CD8-positive, alpha-beta memory T cell (primary cell): ENCODE results near the gene KCNS1. TPM values are rescaled to one million over a fixed set of nuclear protein-coding genes. Genes with fewer than 3 reads are reported as not detected.
A peak's percentile ranks its signal among the peaks of the same experiment; 100 is the strongest.

Source experiments
- CTCF ChIA-PET: fragments of 350-600 bp; sonication (Branson Sonifier 250); formaldehyde crosslinking; loops from one replicate; lab custom pipeline; 2021; ENCODE audit warnings: antibody characterized with exemption; lab: Charles Lee
- POLR2A ChIA-PET: fragments of 350-600 bp; sonication (Branson Sonifier 250); formaldehyde crosslinking; loops from one replicate; lab custom pipeline; 2021; ENCODE audit warnings: antibody characterized with exemption; lab: Charles Lee
- DNase-seq, 5 donors: peaks; one replicate each; pipeline versions ENCODE4 v3.0.0 to v3.0.0-alpha.2; 2020 to 2022; ENCODE audit warnings: mixed read lengths in 1 of 5
- H3K27ac ChIP-seq: one replicate; pipeline ENCODE4 v1.7.0; 2013; ENCODE audit warnings: low read depth, mild to moderate bottlenecking, low read length, moderate library complexity
- H3K27me3 ChIP-seq: 2 replicates; pipeline ENCODE4 v1.7.0; 2013; ENCODE audit warnings: low read length, mild to moderate bottlenecking; ENCODE audit not compliant: insufficient read depth, poor library complexity, severe bottlenecking
- H3K36me3 ChIP-seq: 2 replicates; pipeline ENCODE4 v1.7.0; 2013; ENCODE audit warnings: mild to moderate bottlenecking, low read length, moderate library complexity; ENCODE audit not compliant: insufficient read depth
- H3K4me1 ChIP-seq: 2 replicates; pipeline ENCODE4 v1.7.0; 2013; ENCODE audit warnings: mild to moderate bottlenecking, low read length, moderate library complexity; ENCODE audit not compliant: insufficient read depth
- H3K4me3 ChIP-seq: 2 replicates; pipeline ENCODE4 v1.7.0; 2013; ENCODE audit warnings: mild to moderate bottlenecking, low read length
- H3K9me3 ChIP-seq: 2 replicates; pipeline ENCODE4 v1.7.0; 2013; ENCODE audit warnings: mild to moderate bottlenecking, low read length
- H3K27ac Mint-ChIP-seq, 8 donors: one replicate each; pipeline ENCODE4 v1.8.0; 2020 to 2021; ENCODE audit warnings: mixed read lengths in 8 of 8, mild to moderate bottlenecking in 6 of 8, inconsistent platforms in 3 of 8, moderate library complexity in 3 of 8
- H3K27me3 Mint-ChIP-seq, 2 donors: one replicate each; pipeline ENCODE4 v1.8.0; 2020 to 2021; ENCODE audit warnings: mixed read lengths in 2 of 2, mild to moderate bottlenecking in 1 of 2, moderate library complexity in 1 of 2
- H3K36me3 Mint-ChIP-seq, 3 donors: one replicate each; pipeline ENCODE4 v1.8.0; 2020 to 2021; ENCODE audit warnings: mixed read lengths in 3 of 3, inconsistent platforms in 1 of 3, mild to moderate bottlenecking in 1 of 3
- H3K4me1 Mint-ChIP-seq, 3 donors: one replicate each; pipeline ENCODE4 v1.8.0; 2020 to 2021; ENCODE audit warnings: mixed read lengths in 3 of 3, inconsistent platforms in 1 of 3, mild to moderate bottlenecking in 1 of 3
- H3K4me3 Mint-ChIP-seq, 7 donors: one replicate each; pipeline ENCODE4 v1.8.0; 2020 to 2021; ENCODE audit warnings: mixed read lengths in 7 of 7, mild to moderate bottlenecking in 6 of 7, moderate library complexity in 4 of 7, inconsistent platforms in 2 of 7
- H3K9me3 Mint-ChIP-seq, 5 donors: one replicate each; pipeline ENCODE4 v1.8.0; 2020 to 2022; ENCODE audit warnings: mixed read lengths in 5 of 5, mild to moderate bottlenecking in 3 of 5, moderate library complexity in 2 of 5, inconsistent platforms in 1 of 5
- polyA plus RNA-seq: library from polyadenylated mRNA; unstranded; fragments of 300-500 nt; fragmentation: Illumina TruSeq; gene quantifications from one replicate; pipeline ENCODE4 v1.2.3, GENCODE V29; 2021
- total RNA-seq, 2 experiments: library from RNA; stranded (reverse); gene quantifications; one replicate each; pipeline ENCODE4 v1.2.3, GENCODE V29; 2021

Gene KCNS1
- total and polyA plus RNA-seq, 3 experiments from 2014 or later: 0.16 to 0.28 TPM; not detected in 1

- H3K4me3 Mint-ChIP-seq: no peak overlapping the region
- H3K9me3 Mint-ChIP-seq: peaks cover 0 to 3% (median 0%) of the 10 kb centered on the region in 5 donors
- peaks cover 0 to 2% of the 10 kb centered on the region in 2 donors for H3K27me3 Mint-ChIP-seq
- no peaks in the 10 kb centered on the region for H3K27me3 ChIP-seq
- no peaks in the 10 kb centered on the region for H3K9me3 ChIP-seq
- H3K27ac Mint-ChIP-seq: peak overlapping the region in 3 of 8 donors; percentile 10 to 31 (median 15)
- H3K4me1 Mint-ChIP-seq: peaks cover 8 to 14% (median 14%) of the 10 kb centered on the region in 3 donors
- ChIA-PET CTCF (interaction anchor here (1.6 to 2.1 kb wide), 2 partner anchors 8 to 44 kb away, joined by 4 to 7 read pairs; no protein-coding TSS in a partner anchor), POLR2A (no interaction called here)
- H3K36me3 ChIP-seq: no peaks in the 10 kb centered on the region
- H3K4me3 ChIP-seq: no peak overlapping the region
- DNase-seq: no peak
- H3K27ac ChIP-seq: no peak overlapping the region
- peaks cover 8 to 72% (median 17%) of the 10 kb centered on the region in 3 donors for H3K36me3 Mint-ChIP-seq
- no peaks in the 10 kb centered on the region for H3K4me1 ChIP-seq
Observed at GRCh38 chr20:45087814-45088213, 13.1 kb downstream of the KCNS1 start.

DNA sequence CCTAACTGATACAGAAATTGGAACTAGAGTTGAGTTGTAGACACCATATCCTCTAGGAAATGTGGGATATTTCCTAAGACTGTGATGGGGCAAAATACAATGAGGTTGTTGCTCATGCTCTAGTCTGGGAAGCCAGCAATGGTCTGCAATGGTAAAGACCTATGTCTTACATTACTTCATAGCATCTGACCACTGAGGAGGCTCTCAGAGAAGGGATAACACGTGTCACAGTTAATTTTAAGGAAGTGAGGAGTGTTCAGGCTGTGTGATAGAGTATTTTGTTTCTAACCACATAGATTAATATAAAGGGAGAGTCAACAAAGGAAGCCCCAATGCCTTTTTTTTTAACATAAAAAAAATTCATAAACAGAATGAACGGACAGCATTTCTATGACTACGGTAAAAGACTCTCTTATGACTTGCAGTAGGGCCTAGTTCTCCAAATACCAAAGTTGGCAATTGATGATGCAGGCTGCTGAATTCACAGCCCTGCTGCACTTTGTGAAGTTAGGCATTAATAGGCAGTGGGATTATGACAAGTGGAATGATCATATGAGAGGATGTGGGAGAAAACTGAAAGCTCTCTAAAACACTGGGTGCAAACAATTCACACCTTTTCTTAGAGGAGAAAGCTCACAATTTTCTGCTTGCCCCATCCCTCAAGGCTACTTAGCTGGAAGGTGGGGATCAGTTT, 13.7 kb downstream of the KCNS1 start:
- ChIA-PET POLR2A (interaction anchor here (0.5 kb wide), 1 partner anchor 92 kb away, joined by 7 read pairs; no protein-coding TSS in a partner anchor), CTCF (interaction anchor here (1.0 to 2.1 kb wide), 3 partner anchors 9 to 43 kb away, joined by 3 to 7 read pairs (median 4); no protein-coding TSS in a partner anchor)
- H3K9me3 ChIP-seq: no peaks in the 10 kb centered on the region
- Mint-ChIP-seq H3K4me3 (no peak overlapping the region), H3K36me3 (peaks cover 14 to 77% (median 22%) of the 10 kb centered on the region in 3 donors), H3K4me1 (peaks cover 8 to 16% (median 14%) of the 10 kb centered on the region in 3 donors), H3K27me3 (peaks cover 0 to 2% of the 10 kb centered on the region in 2 donors), H3K9me3 (peaks cover 0 to 4% (median 0%) of the 10 kb centered on the region in 5 donors), H3K27ac (peak overlapping the region in 5 of 8 donors; percentile 10 to 83 (median 31))
- H3K27ac ChIP-seq: no peak overlapping the region
- no peak overlapping the region for H3K4me3 ChIP-seq
- DNase-seq: no peak
- H3K4me1 ChIP-seq: no peaks in the 10 kb centered on the region
- no peaks in the 10 kb centered on the region for H3K27me3 ChIP-seq
- no peaks in the 10 kb centered on the region for H3K36me3 ChIP-seq

GRCh38 chr20:45085867-45086266, 15.1 kb downstream of the KCNS1 start:
- Histone ChIP-seq H3K9me3 (no peaks in the 10 kb centered on the region), H3K27me3 (no peaks in the 10 kb centered on the region), H3K4me1 (no peaks in the 10 kb centered on the region), H3K27ac (no peak overlapping the region), H3K36me3 (peaks cover 7% of the 10 kb centered on the region), H3K4me3 (no peak overlapping the region)
- Mint-ChIP-seq H3K4me1 (peaks cover 8 to 16% (median 14%) of the 10 kb centered on the region in 3 donors), H3K27me3 (peaks cover 0 to 2% of the 10 kb centered on the region in 2 donors), H3K9me3 (peaks cover 5 to 11% (median 6%) of the 10 kb centered on the region in 5 donors), H3K27ac (peak overlapping the region in 7 of 8 donors; percentile 11 to 78 (median 35)), H3K36me3 (peaks cover 25 to 80% (median 29%) of the 10 kb centered on the region in 3 donors), H3K4me3 (no peak overlapping the region)
- CTCF ChIA-PET: interaction anchor here (0.8 to 2.1 kb wide), 3 partner anchors 8 to 42 kb away, joined by 3 to 7 read pairs (median 4); no protein-coding TSS in a partner anchor
- DNase-seq: no peak
- POLR2A ChIA-PET: no interaction called here

GRCh38 chr20:45085289-45085688, 15.6 kb downstream of the KCNS1 start:
- Histone ChIP-seq H3K9me3 (no peaks in the 10 kb centered on the region), H3K4me1 (no peaks in the 10 kb centered on the region), H3K27me3 (no peaks in the 10 kb centered on the region), H3K27ac (no peak overlapping the region), H3K4me3 (no peak overlapping the region), H3K36me3 (peaks cover 13% of the 10 kb centered on the region)
- ChIA-PET CTCF (no interaction called here), POLR2A (no interaction called here)
- H3K9me3 Mint-ChIP-seq: peaks cover 5 to 11% (median 6%) of the 10 kb centered on the region in 5 donors
- H3K27ac Mint-ChIP-seq: peak overlapping the region; percentile 12 to 89 (median 44)
- peaks cover 30 to 82% (median 32%) of the 10 kb centered on the region in 3 donors for H3K36me3 Mint-ChIP-seq
- DNase-seq: no peak
- H3K4me3 Mint-ChIP-seq: no peak overlapping the region
- peaks cover 0 to 2% of the 10 kb centered on the region in 2 donors for H3K27me3 Mint-ChIP-seq
- H3K4me1 Mint-ChIP-seq: peaks cover 8 to 16% (median 14%) of the 10 kb centered on the region in 3 donors

DNA sequence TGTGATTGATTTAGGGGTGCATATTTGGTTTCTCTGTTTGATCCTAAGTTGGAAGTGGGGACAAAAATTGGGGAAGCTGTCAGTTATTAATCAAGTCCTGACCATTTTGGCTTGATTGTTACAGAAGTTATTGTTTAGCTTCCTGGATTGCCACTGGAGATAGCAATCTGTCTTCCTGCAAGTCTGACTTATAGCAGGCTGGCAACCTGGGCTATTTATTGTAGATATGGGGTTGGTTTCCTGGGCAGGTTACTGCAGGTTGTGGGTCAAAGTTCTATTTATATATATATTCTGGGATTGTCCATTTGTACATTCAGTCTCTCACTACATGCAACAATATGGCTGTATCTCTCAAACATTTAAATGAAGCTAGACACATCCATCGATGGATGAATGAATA, 17.8 kb downstream of the KCNS1 start:
- Mint-ChIP-seq H3K27me3 (peaks cover 0 to 2% of the 10 kb centered on the region in 2 donors), H3K9me3 (peaks cover 5 to 11% (median 6%) of the 10 kb centered on the region in 5 donors), H3K27ac (peak overlapping the region in 5 of 8 donors; percentile 14 to 88 (median 31)), H3K4me3 (no peak overlapping the region), H3K4me1 (peaks cover 8 to 25% (median 16%) of the 10 kb centered on the region in 3 donors), H3K36me3 (peaks cover 42 to 87% (median 47%) of the 10 kb centered on the region in 3 donors)
- H3K27me3 ChIP-seq: no peaks in the 10 kb centered on the region
- peaks cover 24% of the 10 kb centered on the region for H3K36me3 ChIP-seq
- ChIA-PET CTCF (interaction anchor here (1.2 to 1.6 kb wide), 3 partner anchors 13 to 39 kb away, joined by 3 to 7 read pairs (median 3); no protein-coding TSS in a partner anchor), POLR2A (no interaction called here)
- H3K4me1 ChIP-seq: no peaks in the 10 kb centered on the region
- H3K27ac ChIP-seq: no peak overlapping the region
- DNase-seq: no peak
- H3K4me3 ChIP-seq: no peak overlapping the region
- no peaks in the 10 kb centered on the region for H3K9me3 ChIP-seq

- H3K4me1 Mint-ChIP-seq: peaks cover 8 to 25% (median 16%) of the 10 kb centered on the region in 3 donors
- Histone ChIP-seq H3K4me3 (no peak overlapping the region), H3K27ac (no peak overlapping the region), H3K27me3 (no peaks in the 10 kb centered on the region), H3K36me3 (peaks cover 24% of the 10 kb centered on the region), H3K4me1 (no peaks in the 10 kb centered on the region), H3K9me3 (no peaks in the 10 kb centered on the region)
- H3K9me3 Mint-ChIP-seq: peaks cover 5 to 11% (median 6%) of the 10 kb centered on the region in 5 donors
- H3K36me3 Mint-ChIP-seq: peaks cover 42 to 85% (median 47%) of the 10 kb centered on the region in 3 donors
- H3K27me3 Mint-ChIP-seq: peaks cover 0 to 2% of the 10 kb centered on the region in 2 donors
- peak overlapping the region in 2 of 8 donors; percentile 62 to 88 for H3K27ac Mint-ChIP-seq
- ChIA-PET POLR2A (no interaction called here), CTCF (interaction anchor here (1.2 to 1.6 kb wide), 3 partner anchors 14 to 38 kb away, joined by 3 to 7 read pairs (median 3); no protein-coding TSS in a partner anchor)
- no peak for DNase-seq
- H3K4me3 Mint-ChIP-seq: no peak overlapping the region
Observed at GRCh38 chr20:45082468-45082867, 18.5 kb downstream of the KCNS1 start.

DNA sequence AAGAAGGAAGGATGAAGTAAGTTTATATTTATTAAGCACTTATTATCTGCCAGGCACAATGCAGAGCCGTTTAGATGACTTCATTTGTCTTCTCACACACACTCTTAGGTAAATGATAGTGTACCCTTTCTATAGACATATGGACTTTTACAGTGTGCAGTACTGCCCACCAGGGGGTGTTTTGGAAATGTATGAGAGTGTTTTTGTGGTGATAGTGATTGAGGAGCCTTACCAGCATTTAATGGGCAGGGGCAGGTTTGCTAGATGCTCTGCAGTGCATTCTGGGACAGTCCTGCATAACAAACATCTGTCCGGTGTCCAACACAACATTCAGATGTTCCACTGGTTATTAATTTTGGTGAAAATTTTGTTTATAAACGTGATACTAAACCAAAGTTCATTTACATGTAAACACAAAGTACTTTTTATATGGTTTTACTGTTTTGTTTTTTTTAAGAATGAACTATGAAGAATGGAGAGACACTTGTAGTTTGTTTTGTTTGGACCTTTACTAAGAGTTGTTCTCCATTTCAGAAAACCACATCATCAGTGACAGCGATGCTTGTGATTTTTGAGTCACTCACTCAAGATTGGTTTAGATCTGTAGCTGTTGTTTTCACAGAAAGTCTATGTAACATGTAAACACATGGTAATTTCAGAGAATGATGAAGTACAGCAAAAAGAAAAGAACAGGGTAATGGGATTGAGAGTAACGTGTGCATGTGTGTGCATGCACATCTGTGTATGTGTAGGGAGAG, 19.9 kb downstream of the KCNS1 start:
- no peak for DNase-seq
- Histone ChIP-seq H3K27ac (no peak overlapping the region), H3K4me1 (no peaks in the 10 kb centered on the region), H3K27me3 (no peaks in the 10 kb centered on the region), H3K36me3 (peaks cover 37% of the 10 kb centered on the region), H3K4me3 (no peak overlapping the region), H3K9me3 (no peaks in the 10 kb centered on the region)
- Mint-ChIP-seq H3K9me3 (peaks cover 5 to 11% (median 6%) of the 10 kb centered on the region in 5 donors), H3K36me3 (peaks cover 45 to 87% (median 46%) of the 10 kb centered on the region in 3 donors), H3K27me3 (peaks cover 0 to 2% of the 10 kb centered on the region in 2 donors), H3K4me1 (peaks cover 4 to 19% (median 12%) of the 10 kb centered on the region in 3 donors), H3K4me3 (peak overlapping the region in 1 of 7 donors; percentile 5), H3K27ac (peak overlapping the region in 3 of 8 donors; percentile 4 to 46 (median 40))
- ChIA-PET CTCF (no interaction called here), POLR2A (no interaction called here)
